Measurements from ENCODE around the gene CYBB. TPM values are rescaled to one million over a fixed set of nuclear protein-coding genes. Genes with fewer than 3 reads are reported as not detected.

The CYBB gene
- total RNA-seq, 1 experiment from 2014 or later, result not detected

GRCh38 chrX:37846558-37846933 is 66.7 kb downstream of the CYBB start:
- intact Hi-C loops (cut with micrococcal nuclease), result no loop called here
- Mint-ChIP-seq H3K27me3 (ENCODE audit: insufficient read depth, unreplicated experiment) (peaks cover 33% of the 10 kb centered on the region), H3K27ac (ENCODE audit: low read depth, unreplicated experiment) (no peak overlapping the region), H3K9me3 (ENCODE audit: unreplicated experiment) (no peaks in the 10 kb centered on the region), H3K4me1 (ENCODE audit: insufficient read depth, unreplicated experiment) (no peaks in the 10 kb centered on the region), H3K4me3 (ENCODE audit: unreplicated experiment) (peak overlapping the region; percentile 75), H3K36me3 (ENCODE audit: insufficient read depth, unreplicated experiment) (peaks cover 5% of the 10 kb centered on the region)
- no peak for TF ChIP-seq CTCF (IDR thresholded peaks at IDR 0.05; ENCODE audit: unreplicated experiment)
- ChIA-PET POLR2A (no interaction called here), CTCF (no interaction called here)
- no peak for DNase-seq (ENCODE audit: unreplicated experiment)
- BruUV-seq (replicated peaks), result no TSS peak

- H3K4me1 Mint-ChIP-seq (ENCODE audit: insufficient read depth, unreplicated experiment), result no peaks in the 10 kb centered on the region
- H3K4me3 Mint-ChIP-seq (ENCODE audit: unreplicated experiment), result peak within 1 kb of the TSS; percentile 75
- H3K36me3 Mint-ChIP-seq (ENCODE audit: insufficient read depth, unreplicated experiment), result peaks cover 5% of the 10 kb centered on the region
- POLR2A ChIA-PET, result no interaction called here
- intact Hi-C loops (cut with micrococcal nuclease), result loop anchor here (1.0 kb wide), 1 partner anchor 328 kb away; no protein-coding TSS in a partner anchor
- peak within 1 kb of the TSS; percentile 39 for H3K27ac Mint-ChIP-seq (ENCODE audit: low read depth, unreplicated experiment)
- DNase-seq (ENCODE audit: unreplicated experiment), result peak; percentile 62
- BruUV-seq (replicated peaks), result no TSS peak
- H3K9me3 Mint-ChIP-seq (ENCODE audit: unreplicated experiment), result no peaks in the 10 kb centered on the region
- peaks cover 33% of the 10 kb centered on the region for H3K27me3 Mint-ChIP-seq (ENCODE audit: insufficient read depth, unreplicated experiment)
- CTCF ChIA-PET, result interaction anchor here (1.0 kb wide), 1 partner anchor 99 kb away, joined by 3 read pairs; no protein-coding TSS in a partner anchor
- no peak for TF ChIP-seq CTCF (IDR thresholded peaks at IDR 0.05; ENCODE audit: unreplicated experiment)
These were observed 67.3 kb downstream of the CYBB start, which contains the start of gene DYNLT3 for GRCh38 chrX:37846934-37847732. Gene DYNLT3 (minus strand): TSS chrX:37847571. CDS start chrX:37847510, 61 bp downstream.

GRCh38 chrX:37847733-37848197 is 67.9 kb downstream of the CYBB start:
- Mint-ChIP-seq H3K27ac (ENCODE audit: low read depth, unreplicated experiment) (peak overlapping the region; percentile 39), H3K9me3 (ENCODE audit: unreplicated experiment) (no peaks in the 10 kb centered on the region), H3K4me1 (ENCODE audit: insufficient read depth, unreplicated experiment) (no peaks in the 10 kb centered on the region), H3K36me3 (ENCODE audit: insufficient read depth, unreplicated experiment) (peaks cover 5% of the 10 kb centered on the region), H3K4me3 (ENCODE audit: unreplicated experiment) (peak overlapping the region; percentile 75), H3K27me3 (ENCODE audit: insufficient read depth, unreplicated experiment) (peaks cover 39% of the 10 kb centered on the region)
- DNase-seq (ENCODE audit: unreplicated experiment), result no peak
- ChIA-PET POLR2A (interaction anchor here (0.6 kb wide), 1 partner anchor 328 kb away, joined by 3 read pairs; no protein-coding TSS in a partner anchor), CTCF (interaction anchor here (0.6 to 1.0 kb wide), 2 partner anchors 12 to 98 kb away, joined by 3 read pairs; no protein-coding TSS in a partner anchor)
- intact Hi-C loops (cut with micrococcal nuclease), result loop anchor here (1.0 kb wide), 1 partner anchor 328 kb away; no protein-coding TSS in a partner anchor
- TSS peak; percentile 80 for BruUV-seq (replicated peaks)
- no peak for TF ChIP-seq CTCF (IDR thresholded peaks at IDR 0.05; ENCODE audit: unreplicated experiment)

- no peaks in the 10 kb centered on the region for H3K9me3 Mint-ChIP-seq (ENCODE audit: unreplicated experiment)
- no peaks in the 10 kb centered on the region for H3K36me3 Mint-ChIP-seq (ENCODE audit: insufficient read depth, unreplicated experiment)
- no peak overlapping the region for H3K27ac Mint-ChIP-seq (ENCODE audit: low read depth, unreplicated experiment)
- H3K4me1 Mint-ChIP-seq (ENCODE audit: insufficient read depth, unreplicated experiment), result no peaks in the 10 kb centered on the region
- intact Hi-C loops (cut with micrococcal nuclease), result no loop called here
- H3K27me3 Mint-ChIP-seq (ENCODE audit: insufficient read depth, unreplicated experiment), result peaks cover 54% of the 10 kb centered on the region
- no peak overlapping the region for H3K4me3 Mint-ChIP-seq (ENCODE audit: unreplicated experiment)
- TF ChIP-seq CTCF (IDR thresholded peaks at IDR 0.05; ENCODE audit: unreplicated experiment), result no peak
- no TSS peak for BruUV-seq (replicated peaks)
- ChIA-PET CTCF (interaction anchor here (0.9 kb wide), 1 partner anchor 29 kb away, joined by 3 read pairs; no protein-coding TSS in a partner anchor), POLR2A (no interaction called here)
- DNase-seq (ENCODE audit: unreplicated experiment), result no peak
These were observed 74.3 kb downstream of the CYBB start for GRCh38 chrX:37854148-37854547.
